ENCODE data around the gene MPZL3.

- TF ChIP-seq POLR2AphosphoS5 (IDR thresholded peaks at IDR 0.05; ENCODE audit: low read depth, low read length): no peak
- TF ChIP-seq POLR2A (IDR thresholded peaks at IDR 0.05; ENCODE audit: low read depth, low read length): no peak
- no peak for TF ChIP-seq TAF1 (IDR thresholded peaks at IDR 0.05; ENCODE audit: borderline replicate concordance, low read depth, low read length)
These were observed 13.7 kb downstream of the MPZL3 start for GRCh38 chr11:118238421-118238820.

Measured in GM12892 (cell line).